ENCODE data around the gene CR2. TPM values are rescaled to one million over a fixed set of nuclear protein-coding genes. Genes with fewer than 3 reads are reported as not detected.
"Not testable (repeated sequence)": the region's sequence is repeated elsewhere in the genome, so short reads cannot be mapped to it uniquely, and the experiment has no call there.

The CR2 gene
- total RNA-seq, 2 experiments from 2014 or later = 1.6 to 2.8 TPM

DNA sequence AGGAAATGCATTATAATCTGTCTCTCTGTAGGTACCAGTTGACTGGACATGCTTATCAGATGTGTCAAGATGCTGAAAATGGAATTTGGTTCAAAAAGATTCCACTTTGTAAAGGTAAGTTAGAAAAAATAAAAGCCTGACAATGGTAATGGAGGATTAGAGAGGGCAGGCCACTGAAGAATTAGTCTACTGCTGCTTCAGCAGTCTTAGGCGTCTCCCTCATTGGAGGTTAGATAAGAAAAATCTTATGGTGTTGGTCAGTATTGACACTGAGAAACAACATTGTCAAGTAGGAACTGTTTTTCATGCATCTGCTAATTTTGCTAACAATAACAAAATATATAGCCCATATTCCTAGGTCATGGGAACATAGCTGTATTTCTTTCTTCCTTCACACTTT lies 20.1 kb downstream of the CR2 start:
- H3K4me1 Mint-ChIP-seq = peaks cover 18% of the 10 kb centered on the region
- H3K27ac Mint-ChIP-seq = no peak overlapping the region
- no peak for DNase-seq
- no peak overlapping the region for H3K4me3 Mint-ChIP-seq
- no peaks in the 10 kb centered on the region for H3K27me3 Mint-ChIP-seq
- H3K36me3 Mint-ChIP-seq = peaks cover 6% of the 10 kb centered on the region
- peaks cover 3% of the 10 kb centered on the region for H3K9me3 Mint-ChIP-seq

DNA sequence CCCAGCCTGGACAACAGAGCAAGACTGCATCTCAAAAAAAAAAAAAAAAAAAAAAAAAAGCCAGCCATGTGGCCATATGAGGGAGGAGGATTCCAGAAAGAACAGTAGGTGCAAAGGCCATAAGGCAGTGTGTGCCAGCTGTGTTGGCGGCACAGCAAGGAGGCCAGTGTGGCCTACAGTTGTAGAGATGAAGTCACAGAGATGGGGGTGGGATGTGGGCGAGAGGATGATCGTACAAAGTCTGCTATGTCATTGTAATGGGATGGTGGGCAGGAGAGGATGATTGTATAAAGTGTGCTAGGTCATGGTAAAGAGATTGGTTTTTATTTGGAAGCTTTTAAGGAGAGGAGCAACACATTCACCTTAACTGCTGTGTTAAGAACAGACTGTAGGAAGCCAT lies 32.1 kb downstream of the CR2 start:
- Mint-ChIP-seq H3K27me3 (no peaks in the 10 kb centered on the region), H3K36me3 (no peaks in the 10 kb centered on the region), H3K4me1 (no peaks in the 10 kb centered on the region), H3K9me3 (no peaks in the 10 kb centered on the region), H3K27ac (no peak overlapping the region), H3K4me3 (no peak overlapping the region)
- DNase-seq = no peak

DNA sequence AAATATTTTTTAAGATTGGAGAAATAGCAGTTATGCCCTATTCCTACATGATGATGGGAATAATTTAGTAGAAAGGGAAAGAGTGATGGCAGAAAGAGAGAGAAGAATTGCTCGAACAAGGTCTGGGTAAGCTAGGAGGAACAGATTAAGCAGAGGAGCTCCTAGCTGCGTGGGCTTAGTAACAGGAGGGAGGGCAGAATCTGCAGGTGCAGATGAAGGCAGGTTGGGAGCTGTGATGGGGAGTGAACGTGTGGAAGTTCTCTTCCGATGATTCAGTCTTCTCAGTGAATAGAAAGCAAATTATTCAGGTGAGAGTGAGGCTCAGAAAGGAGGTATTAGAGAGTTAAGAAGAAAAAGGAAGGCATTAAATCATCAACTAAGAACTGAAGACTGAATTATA lies 33.5 kb downstream of the CR2 start:
- H3K36me3 Mint-ChIP-seq = no peaks in the 10 kb centered on the region
- no peak overlapping the region for H3K27ac Mint-ChIP-seq
- no peak for DNase-seq
- H3K4me3 Mint-ChIP-seq = no peak overlapping the region
- no peaks in the 10 kb centered on the region for H3K9me3 Mint-ChIP-seq
- no peaks in the 10 kb centered on the region for H3K4me1 Mint-ChIP-seq
- no peaks in the 10 kb centered on the region for H3K27me3 Mint-ChIP-seq

DNA sequence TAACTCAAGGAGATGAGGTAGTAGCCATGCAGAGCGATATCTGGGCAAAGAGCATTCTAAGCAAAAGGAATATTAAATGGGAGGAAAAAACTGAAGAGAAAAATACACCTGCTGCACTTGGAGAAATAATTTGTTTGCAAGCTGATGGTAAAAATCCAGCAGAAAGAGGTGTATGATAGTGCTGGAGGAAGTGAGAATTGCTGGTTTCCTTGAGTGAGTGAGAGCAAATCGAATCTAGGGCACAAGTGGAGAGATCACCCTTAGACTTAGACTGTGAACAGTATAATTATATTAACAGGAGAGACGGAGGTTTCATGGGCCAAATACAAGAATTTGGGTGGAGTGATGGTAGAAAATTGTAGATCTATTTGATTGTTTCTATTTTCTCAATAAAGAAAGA lies 39.1 kb downstream of the CR2 start:
- Mint-ChIP-seq H3K4me1 (peaks cover 8% of the 10 kb centered on the region), H3K4me3 (no peak overlapping the region), H3K27me3 (peaks cover 24% of the 10 kb centered on the region), H3K27ac (no peak overlapping the region), H3K9me3 (no peaks in the 10 kb centered on the region), H3K36me3 (no peaks in the 10 kb centered on the region)
- DNase-seq = no peak

DNA sequence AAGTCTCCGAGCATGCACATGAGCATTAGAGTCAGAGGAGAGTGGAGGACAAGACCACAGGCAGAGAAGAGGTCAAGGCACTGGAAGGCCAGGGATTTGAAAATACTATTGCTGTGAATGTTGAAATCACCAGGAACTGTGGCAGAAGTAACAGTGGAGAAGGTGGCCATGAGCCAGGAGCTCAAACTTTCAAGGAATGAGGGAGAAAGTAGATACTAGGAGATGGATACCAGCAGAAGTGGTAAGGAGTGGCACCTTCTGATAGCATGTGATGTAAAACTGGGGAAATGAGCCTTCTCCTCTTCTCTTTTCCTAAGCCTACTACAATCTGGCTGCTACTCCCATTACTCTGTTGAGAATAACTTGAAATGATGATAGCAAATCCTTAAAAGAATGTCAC lies 40.0 kb downstream of the CR2 start:
- Mint-ChIP-seq H3K36me3 (no peaks in the 10 kb centered on the region), H3K4me3 (no peak overlapping the region), H3K27me3 (peaks cover 25% of the 10 kb centered on the region), H3K9me3 (no peaks in the 10 kb centered on the region), H3K4me1 (peaks cover 8% of the 10 kb centered on the region), H3K27ac (no peak overlapping the region)
- DNase-seq = no peak

DNA sequence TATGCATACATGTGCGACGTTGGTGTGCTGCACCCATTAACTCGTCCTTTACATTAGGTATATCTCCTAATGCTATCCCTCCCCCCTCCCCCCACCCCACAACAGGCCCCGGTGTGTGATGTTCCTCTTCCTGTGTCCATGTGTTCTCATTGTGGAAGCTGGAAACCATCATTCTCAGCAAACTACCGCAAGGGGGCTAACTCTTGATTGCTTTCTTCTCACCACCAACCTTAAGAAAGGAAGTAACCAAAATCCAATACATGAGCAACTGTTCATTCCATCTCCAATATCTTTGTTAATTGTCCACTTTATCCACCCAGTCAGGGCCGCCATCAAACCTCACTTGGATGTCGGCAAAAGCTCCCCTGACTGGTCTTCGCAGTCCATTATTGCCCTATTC lies 41.2 kb downstream of the CR2 start:
- H3K27me3 Mint-ChIP-seq = peaks cover 25% of the 10 kb centered on the region
- H3K27ac Mint-ChIP-seq, H3K36me3 Mint-ChIP-seq, H3K9me3 Mint-ChIP-seq, DNase-seq: not testable (repeated sequence)
- peaks cover 12% of the 10 kb centered on the region for H3K4me1 Mint-ChIP-seq
- H3K4me3 Mint-ChIP-seq = peak overlapping the region; percentile 74

DNA sequence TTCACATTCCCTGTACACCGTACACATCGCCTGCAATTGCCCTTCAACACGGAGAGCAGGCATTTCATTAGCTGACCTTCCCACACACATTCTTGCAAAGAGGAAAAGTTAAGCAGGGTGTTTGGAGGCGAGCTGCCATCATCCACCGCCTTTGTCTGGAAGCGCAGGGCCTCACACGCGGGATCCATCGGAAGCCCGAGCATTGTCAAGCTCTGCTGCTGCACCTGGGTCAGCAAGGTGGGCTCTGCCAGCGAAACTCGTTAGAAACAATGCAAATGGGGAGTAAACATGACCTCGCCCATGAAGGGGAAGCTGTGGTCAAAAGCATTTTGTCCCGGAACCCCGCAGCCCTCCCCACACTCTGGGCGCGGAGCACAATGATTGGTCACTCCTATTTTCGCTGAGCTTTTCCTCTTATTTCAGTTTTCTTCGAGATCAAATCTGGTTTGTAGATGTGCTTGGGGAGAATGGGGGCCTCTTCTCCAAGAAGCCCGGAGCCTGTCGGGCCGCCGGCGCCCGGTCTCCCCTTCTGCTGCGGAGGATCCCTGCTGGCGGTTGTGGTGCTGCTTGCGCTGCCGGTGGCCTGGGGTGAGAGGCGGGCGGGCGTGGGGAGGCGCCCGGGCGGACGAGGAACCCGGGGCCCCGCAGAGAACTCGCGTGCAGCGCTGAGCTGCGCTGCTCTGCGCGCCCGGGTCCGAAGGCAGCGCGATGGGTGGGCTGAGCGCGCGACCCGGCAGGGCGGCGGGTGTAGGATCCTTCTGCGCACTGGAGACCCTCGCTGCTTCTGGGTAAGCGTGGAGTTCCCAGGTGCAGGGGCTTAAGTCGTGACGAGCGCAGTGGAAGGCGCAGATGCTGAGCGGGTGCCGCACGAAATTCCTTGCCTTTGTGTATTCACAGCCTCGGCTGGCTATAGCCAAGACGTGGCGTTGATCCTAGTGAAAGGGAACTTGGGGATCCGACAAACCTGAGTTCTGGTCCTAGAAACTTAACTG lies 42.0 kb downstream of the CR2 start, which contains the start of gene CR1:
Gene CR1, plus strand, starts transcription at position 357 of the 992 bp plus-strand sequence. Its CDS starts 111 bp downstream, at position 468.
- H3K27ac Mint-ChIP-seq = no peak within 1 kb of the TSS
- peaks cover 14% of the 10 kb centered on the region for H3K4me1 Mint-ChIP-seq
- no peaks in the 10 kb centered on the region for H3K36me3 Mint-ChIP-seq
- H3K27me3 Mint-ChIP-seq = peaks cover 25% of the 10 kb centered on the region
- H3K4me3 Mint-ChIP-seq = peak within 1 kb of the TSS; percentile 74
- peak; percentile 38 for DNase-seq
- no peaks in the 10 kb centered on the region for H3K9me3 Mint-ChIP-seq

DNA sequence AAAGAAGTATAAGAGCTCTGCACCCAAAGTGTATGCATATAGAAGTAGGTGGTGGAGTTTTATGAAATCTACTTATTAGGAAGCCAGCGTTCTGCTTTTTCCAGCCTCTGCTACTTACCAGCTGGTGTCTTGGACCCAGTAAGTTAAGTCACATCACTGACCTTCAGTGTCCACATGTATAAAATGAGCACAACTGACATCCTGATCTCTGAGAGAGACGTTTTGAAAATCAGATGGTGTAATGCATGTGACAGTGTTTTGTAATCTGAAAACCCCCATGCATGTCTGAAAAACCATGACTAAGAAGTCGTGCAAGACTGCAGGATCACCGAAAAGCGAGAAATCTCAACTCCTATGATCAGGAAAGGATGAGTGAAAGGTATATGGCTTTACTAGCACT lies 43.8 kb downstream of the CR2 start:
- no peaks in the 10 kb centered on the region for H3K9me3 Mint-ChIP-seq
- H3K27me3 Mint-ChIP-seq = peaks cover 38% of the 10 kb centered on the region
- no peak overlapping the region for H3K4me3 Mint-ChIP-seq
- H3K36me3 Mint-ChIP-seq = no peaks in the 10 kb centered on the region
- H3K4me1 Mint-ChIP-seq = peaks cover 18% of the 10 kb centered on the region
- DNase-seq = no peak
- H3K27ac Mint-ChIP-seq = no peak overlapping the region

DNA sequence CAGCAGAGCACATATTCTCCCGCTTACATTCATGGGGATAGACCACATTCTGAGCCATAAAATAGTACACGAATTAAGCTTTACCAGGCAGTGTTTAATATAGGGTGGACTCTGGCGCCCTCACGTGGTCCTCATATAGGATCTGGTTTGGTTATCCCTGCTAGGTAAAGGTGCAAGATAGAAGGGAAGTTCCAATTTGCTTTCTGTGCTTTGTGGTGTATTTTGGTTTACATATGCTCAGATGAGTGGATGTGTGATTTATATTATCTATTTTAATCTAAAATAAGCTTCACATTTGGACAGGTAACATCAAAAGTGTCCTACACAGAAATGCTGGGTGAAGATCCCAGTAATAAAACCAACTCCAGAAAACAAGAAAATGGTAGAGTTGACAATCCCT lies 45.4 kb downstream of the CR2 start:
- Mint-ChIP-seq H3K4me1 (peaks cover 18% of the 10 kb centered on the region), H3K36me3 (no peaks in the 10 kb centered on the region), H3K9me3 (no peaks in the 10 kb centered on the region), H3K27me3 (peaks cover 40% of the 10 kb centered on the region), H3K4me3 (no peak overlapping the region), H3K27ac (peak overlapping the region; percentile 0)
- DNase-seq = peak; percentile 50

DNA sequence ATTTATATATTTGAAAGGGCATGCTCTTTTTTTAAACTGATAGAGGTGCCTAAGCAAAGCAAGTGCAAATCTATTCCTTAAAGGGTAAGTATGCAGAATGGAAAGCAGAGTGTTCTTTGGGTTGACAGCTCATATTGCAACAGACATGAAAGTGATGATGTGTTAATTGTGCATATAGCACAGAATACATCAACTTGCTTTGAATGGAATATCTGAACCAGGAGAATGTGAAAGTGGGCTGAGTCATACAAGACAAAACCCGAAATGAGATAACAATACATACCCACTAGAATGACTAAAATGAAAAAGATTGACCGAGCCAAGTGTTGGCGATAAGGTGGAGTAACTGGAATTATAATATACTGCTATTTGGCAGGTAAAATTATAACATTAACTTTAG lies 46.2 kb downstream of the CR2 start:
- Mint-ChIP-seq H3K4me3 (no peak overlapping the region), H3K4me1 (peaks cover 18% of the 10 kb centered on the region), H3K36me3 (no peaks in the 10 kb centered on the region), H3K27ac (no peak overlapping the region), H3K27me3 (peaks cover 39% of the 10 kb centered on the region), H3K9me3 (no peaks in the 10 kb centered on the region)
- DNase-seq = no peak

DNA sequence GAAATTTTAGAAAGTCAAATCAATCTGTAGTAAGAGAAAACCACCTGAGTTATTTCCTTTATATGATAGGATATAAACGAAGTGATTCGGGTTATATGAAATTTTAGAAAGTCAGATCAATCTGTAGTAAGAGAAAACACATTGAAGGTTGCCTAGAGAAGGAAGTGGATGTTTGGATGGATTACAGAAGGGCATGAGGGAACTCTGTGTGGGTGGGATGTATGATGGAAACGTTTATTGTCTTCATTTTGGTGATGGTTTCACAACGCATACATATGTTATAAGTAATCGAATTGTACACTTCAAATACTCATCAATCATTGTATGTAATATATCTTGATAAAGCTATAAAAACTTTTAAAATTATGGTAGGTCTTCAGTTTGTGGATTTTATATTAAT lies 46.9 kb downstream of the CR2 start:
- Mint-ChIP-seq H3K9me3 (no peaks in the 10 kb centered on the region), H3K27me3 (peaks cover 32% of the 10 kb centered on the region), H3K4me3 (no peak overlapping the region), H3K27ac (no peak overlapping the region), H3K4me1 (peaks cover 13% of the 10 kb centered on the region), H3K36me3 (no peaks in the 10 kb centered on the region)
- DNase-seq = no peak

DNA sequence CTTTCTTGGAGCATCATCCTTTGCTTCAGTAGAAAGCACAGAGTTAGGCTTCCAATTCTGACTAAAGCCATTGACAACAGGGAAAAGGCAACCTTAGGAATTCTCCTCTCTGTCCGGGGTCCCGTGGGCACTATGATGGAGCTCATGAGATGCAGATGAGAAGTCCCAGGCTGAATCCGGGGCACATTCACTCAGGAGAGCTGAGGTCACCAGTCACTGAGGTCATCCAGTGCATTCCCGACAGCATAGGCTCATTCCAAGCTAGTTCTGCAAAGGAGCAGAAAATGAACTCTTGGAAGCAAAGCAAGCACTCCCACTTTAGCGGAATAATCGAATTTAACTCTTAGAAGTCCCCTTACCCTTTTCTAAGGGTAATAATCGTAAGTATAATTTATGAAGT lies 48.6 kb downstream of the CR2 start:
- no peak overlapping the region for H3K4me3 Mint-ChIP-seq
- no peak for DNase-seq
- no peaks in the 10 kb centered on the region for H3K36me3 Mint-ChIP-seq
- H3K4me1 Mint-ChIP-seq = peaks cover 9% of the 10 kb centered on the region
- H3K27me3 Mint-ChIP-seq = peaks cover 20% of the 10 kb centered on the region
- H3K9me3 Mint-ChIP-seq = no peaks in the 10 kb centered on the region
- H3K27ac Mint-ChIP-seq = no peak overlapping the region

DNA sequence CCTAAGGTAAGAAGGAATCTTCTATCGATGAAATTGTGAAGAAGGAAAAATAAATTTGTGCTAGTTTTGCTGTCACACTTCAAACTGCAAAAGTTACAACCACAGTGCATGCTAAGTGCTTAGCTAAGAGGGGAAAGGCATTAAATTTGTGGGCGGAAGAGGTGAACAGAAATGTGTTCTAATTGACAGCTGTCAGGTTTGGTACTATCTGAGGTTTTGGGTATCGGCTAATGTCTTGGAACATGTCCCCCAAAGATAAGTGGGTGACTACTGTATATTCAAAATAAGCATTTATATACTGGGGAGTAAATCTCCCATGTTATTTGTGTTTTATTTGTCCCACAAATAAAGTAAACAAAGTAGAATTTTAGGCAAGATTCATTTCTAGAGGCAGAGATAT lies 49.8 kb downstream of the CR2 start:
- Mint-ChIP-seq H3K9me3 (no peaks in the 10 kb centered on the region), H3K27me3 (peaks cover 16% of the 10 kb centered on the region), H3K4me3 (no peak overlapping the region), H3K4me1 (peaks cover 9% of the 10 kb centered on the region), H3K36me3 (no peaks in the 10 kb centered on the region), H3K27ac (no peak overlapping the region)
- DNase-seq = no peak

DNA sequence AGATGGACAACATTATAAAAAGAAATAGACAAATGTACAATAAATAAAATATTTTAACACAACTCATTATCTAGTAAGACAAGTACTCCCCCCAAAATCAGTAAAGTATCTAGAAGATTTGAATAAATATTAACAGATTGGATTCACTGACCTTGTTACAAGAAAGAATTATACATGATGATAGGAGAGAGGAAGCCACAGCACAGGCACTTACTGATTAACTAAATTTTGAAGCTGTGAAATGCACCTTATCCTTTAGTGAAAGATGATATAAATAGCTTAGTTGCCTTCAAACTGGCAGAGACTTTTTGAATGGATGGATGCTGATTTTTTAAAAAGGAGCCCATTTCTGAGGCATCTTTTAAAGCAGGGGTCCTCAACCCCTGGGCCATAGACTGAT lies 50.3 kb downstream of the CR2 start:
- no peaks in the 10 kb centered on the region for H3K36me3 Mint-ChIP-seq
- DNase-seq = no peak
- H3K27ac Mint-ChIP-seq = no peak overlapping the region
- H3K27me3 Mint-ChIP-seq = peaks cover 16% of the 10 kb centered on the region
- H3K4me1 Mint-ChIP-seq = peaks cover 8% of the 10 kb centered on the region
- no peaks in the 10 kb centered on the region for H3K9me3 Mint-ChIP-seq
- H3K4me3 Mint-ChIP-seq = no peak overlapping the region

DNA sequence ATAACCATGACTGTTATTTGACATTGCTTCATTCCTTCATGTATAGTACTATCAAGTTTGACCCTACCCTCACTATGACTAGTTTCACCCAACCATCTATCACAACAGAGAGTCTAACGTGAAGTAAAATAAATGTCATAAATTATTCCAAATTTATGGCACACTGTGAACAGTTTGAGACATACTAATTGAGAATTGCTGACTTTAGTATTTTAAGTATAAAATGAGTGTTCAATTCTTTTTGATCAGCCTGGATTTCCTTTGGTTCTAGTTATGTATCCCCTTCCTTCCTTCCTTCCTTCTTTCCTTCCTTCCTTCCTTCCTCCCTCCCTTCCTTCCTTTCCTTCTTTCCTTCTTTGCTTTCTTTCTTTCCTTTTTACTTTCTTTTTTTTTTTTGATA lies 56.3 kb downstream of the CR2 start:
- H3K4me3 Mint-ChIP-seq = no peak overlapping the region
- no peaks in the 10 kb centered on the region for H3K9me3 Mint-ChIP-seq
- no peak for DNase-seq
- no peaks in the 10 kb centered on the region for H3K27me3 Mint-ChIP-seq
- H3K27ac Mint-ChIP-seq = no peak overlapping the region
- no peaks in the 10 kb centered on the region for H3K36me3 Mint-ChIP-seq
- H3K4me1 Mint-ChIP-seq = no peaks in the 10 kb centered on the region

DNA sequence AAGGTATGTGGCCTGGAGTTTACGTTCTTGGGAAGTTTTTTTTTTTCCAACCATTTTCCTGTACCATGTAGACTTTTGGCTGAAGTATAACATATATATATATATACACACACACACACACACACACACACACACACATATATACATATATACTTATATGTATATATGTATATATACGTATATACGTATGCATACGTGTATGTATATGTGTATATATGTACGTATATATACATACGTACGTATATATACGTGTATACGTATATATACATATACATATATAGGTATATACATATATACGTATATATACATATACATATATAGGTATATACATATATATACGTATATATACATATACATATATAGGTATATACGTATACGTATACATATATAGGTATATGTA lies 60.8 kb downstream of the CR2 start:
- Mint-ChIP-seq H3K27me3 (no peaks in the 10 kb centered on the region), H3K4me3 (no peak overlapping the region), H3K36me3 (peaks cover 1% of the 10 kb centered on the region), H3K9me3 (no peaks in the 10 kb centered on the region), H3K4me1 (no peaks in the 10 kb centered on the region), H3K27ac (no peak overlapping the region)
- DNase-seq = no peak

Measured in activated naive CD8-positive, alpha-beta T cell treated with anti-CD3 and anti-CD28 coated beads for 36 hours (primary cell).